ENCODE results near the gene QSOX2. TPM values are rescaled to one million over a fixed set of nuclear protein-coding genes. Genes with fewer than 3 reads are reported as not detected.

Gene QSOX2
- total RNA-seq, 4 donors from 2014 or later, result 10.2 to 15.8 (median 12.1) TPM

- Histone ChIP-seq H3K9me3 (no peaks in the 10 kb centered on the region), H3K4me1 (peaks cover 2% of the 10 kb centered on the region), H3K36me3 (no peaks in the 10 kb centered on the region), H3K4me3 (no peak overlapping the region), H3K27ac (no peak overlapping the region), H3K27me3 (peaks cover 26% of the 10 kb centered on the region)
- 17% methylated on average over 1 of the region's 4 CpGs for WGBS
- no peak for DNase-seq (ENCODE audit: low spot score in 2 of 2)
- TF ChIP-seq POLR2A (IDR thresholded peaks at IDR 0.05), result no peak
- TF ChIP-seq CTCF (IDR thresholded peaks at IDR 0.05), result no peak
- no peak for TF ChIP-seq EP300 (IDR thresholded peaks at IDR 0.05)
- no peak for TF ChIP-seq POLR2AphosphoS5 (IDR thresholded peaks at IDR 0.05)
Observed at GRCh38 chr9:136259517-136259813, 13.9 kb upstream of the QSOX2 start.

- no peaks in the 10 kb centered on the region for H3K9me3 ChIP-seq
- peaks cover 2% of the 10 kb centered on the region for H3K4me1 ChIP-seq
- no peak overlapping the region for H3K4me3 ChIP-seq
- TF ChIP-seq CTCF (IDR thresholded peaks at IDR 0.05) (no peak), POLR2A (IDR thresholded peaks at IDR 0.05) (no peak)
- no peak for DNase-seq (ENCODE audit: low spot score in 2 of 2)
- H3K27me3 ChIP-seq, result peaks cover 23% of the 10 kb centered on the region
- no peaks in the 10 kb centered on the region for H3K36me3 ChIP-seq
- H3K27ac ChIP-seq, result no peak overlapping the region
- WGBS, result 82% methylated on average over 12 of the region's 22 CpGs
Observed at GRCh38 chr9:136258786-136259516, 13.3 kb upstream of the QSOX2 start.

- H3K9me3 ChIP-seq, result no peaks in the 10 kb centered on the region
- peaks cover 29% of the 10 kb centered on the region for H3K27me3 ChIP-seq
- no peaks in the 10 kb centered on the region for H3K36me3 ChIP-seq
- no peak for DNase-seq (ENCODE audit: low spot score in 2 of 2)
- whole genome bisulfite sequencing, result 85% methylated on average over 9 of the region's 13 CpGs
- no peak overlapping the region for H3K4me3 ChIP-seq
- H3K27ac ChIP-seq, result no peak overlapping the region
- H3K4me1 ChIP-seq, result peaks cover 2% of the 10 kb centered on the region
- no peak for TF ChIP-seq POLR2AphosphoS5 (IDR thresholded peaks at IDR 0.05)
- TF ChIP-seq POLR2A (IDR thresholded peaks at IDR 0.05), result no peak
- TF ChIP-seq EP300 (IDR thresholded peaks at IDR 0.05), result no peak
- TF ChIP-seq CTCF (IDR thresholded peaks at IDR 0.05), result no peak
Observed at GRCh38 chr9:136258299-136258625, 12.7 kb upstream of the QSOX2 start.

DNA sequence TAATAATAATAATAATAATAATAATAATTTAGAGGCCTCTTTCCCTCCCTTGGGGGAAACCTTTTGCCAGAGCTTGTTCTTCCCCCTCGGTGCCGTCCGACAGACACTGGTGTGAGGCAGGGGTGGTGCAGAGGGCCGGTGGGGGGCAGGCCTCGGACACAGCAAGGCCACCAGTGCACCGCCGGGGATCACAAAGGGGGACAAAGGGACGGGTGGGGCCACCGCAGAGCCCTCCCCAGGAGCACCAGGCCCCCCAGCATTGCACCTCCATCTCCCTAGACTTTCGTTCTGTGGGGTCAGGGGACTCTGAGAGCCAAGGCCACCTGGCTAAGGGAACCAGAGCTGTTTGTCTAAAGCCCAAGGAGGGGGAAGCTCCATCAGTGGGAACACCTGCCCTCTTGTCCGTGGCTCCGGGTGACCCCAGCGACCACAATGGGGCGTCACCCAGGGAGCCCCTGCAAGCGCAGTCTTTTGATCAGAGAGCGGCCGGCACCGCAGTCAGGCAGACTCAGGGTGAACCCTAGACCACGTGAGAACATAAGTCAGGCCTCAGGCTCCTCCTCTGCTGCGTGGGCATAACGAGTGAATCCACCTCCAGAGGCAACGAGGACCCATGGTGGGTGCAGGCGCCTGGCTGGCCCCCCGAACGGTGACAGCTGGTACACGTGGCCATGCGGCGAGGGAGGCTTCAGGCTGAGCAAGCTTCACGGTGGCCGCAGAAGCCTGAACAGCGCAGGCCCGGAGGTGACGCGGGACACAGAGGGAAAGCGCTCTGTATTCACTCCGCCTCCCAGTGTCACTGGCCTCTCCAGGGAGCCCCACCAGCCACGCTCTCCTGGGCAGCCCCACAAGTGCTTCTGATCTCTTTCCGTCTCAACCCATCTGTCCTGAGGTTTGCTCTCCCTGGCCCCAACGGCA, 12.0 kb upstream of the QSOX2 start:
- no peak for DNase-seq (ENCODE audit: low spot score in 2 of 2)
- H3K4me3 ChIP-seq, result no peak overlapping the region
- peaks cover 35% of the 10 kb centered on the region for H3K27me3 ChIP-seq
- H3K4me1 ChIP-seq, result peaks cover 2% of the 10 kb centered on the region
- H3K36me3 ChIP-seq, result no peaks in the 10 kb centered on the region
- H3K27ac ChIP-seq, result no peak overlapping the region
- TF ChIP-seq POLR2AphosphoS5 (IDR thresholded peaks at IDR 0.05), result no peak
- no peak for TF ChIP-seq EP300 (IDR thresholded peaks at IDR 0.05)
- TF ChIP-seq POLR2A (IDR thresholded peaks at IDR 0.05), result no peak
- TF ChIP-seq CTCF (IDR thresholded peaks at IDR 0.05), result no peak
- 89% methylated on average over 35 of the region's 39 CpGs for WGBS
- H3K9me3 ChIP-seq, result no peaks in the 10 kb centered on the region

All from suprapubic skin (tissue), 4 donors.